Endothelial cell of coronary artery (primary cell): ENCODE measurements around the gene CNOT3. TPM values are rescaled to one million over a fixed set of nuclear protein-coding genes. Genes with fewer than 3 reads are reported as not detected.

ENCODE experiments used
- total RNA-seq: library from RNA; depleted of rRNA; stranded (reverse); fragments of >200 nt; gene quantifications from 2 replicates; pipeline ENCODE4 v1.2.3, GENCODE V29; 2014

The CNOT3 gene
- total RNA-seq, result 11.3 and 11.4 TPM in 2 replicates

DNA sequence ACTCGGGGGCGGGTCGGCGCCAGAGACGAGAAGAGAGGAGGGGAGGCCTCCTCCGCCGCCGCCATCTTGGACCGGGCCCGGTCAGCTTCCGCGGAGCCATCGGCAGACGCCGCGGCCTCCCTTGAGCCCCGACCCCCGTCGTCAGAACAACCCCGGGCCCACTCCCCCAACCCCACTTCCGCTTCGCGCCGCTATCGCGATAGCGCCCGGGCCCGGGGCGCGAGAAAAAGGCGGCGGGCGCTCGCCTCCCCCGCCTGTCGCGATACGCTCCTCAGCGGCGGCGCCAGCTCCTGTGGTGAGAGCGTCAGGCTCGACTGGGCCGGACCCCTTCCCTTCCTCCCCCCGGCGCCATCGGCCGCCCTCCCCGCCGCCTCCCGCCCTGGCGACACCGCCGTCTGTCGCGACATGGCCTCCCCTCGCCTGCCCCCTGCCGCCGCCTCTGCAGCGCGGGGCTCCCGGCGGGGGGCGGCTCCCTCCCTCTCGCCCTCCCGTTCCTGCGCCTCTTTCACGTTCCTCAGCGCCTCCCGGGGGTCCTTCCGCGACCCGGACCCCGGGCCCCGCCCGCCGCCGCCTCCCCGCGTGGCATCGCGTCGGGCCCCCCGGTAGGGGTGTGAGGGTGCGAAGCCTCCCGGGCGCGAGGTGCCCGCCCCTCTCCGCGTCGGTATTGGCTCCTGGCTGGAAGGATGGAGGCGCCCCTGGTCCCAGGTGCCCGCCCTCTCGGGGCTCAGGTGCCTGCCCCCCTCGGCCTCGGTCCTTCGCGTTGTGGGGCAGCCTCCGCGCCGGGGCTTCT lies at the start of gene CNOT3:
Gene CNOT3 (plus strand): TSS at position 64 of the 790 bp plus-strand sequence. CDS start 5,217 bp downstream, outside the sequence.

DNA sequence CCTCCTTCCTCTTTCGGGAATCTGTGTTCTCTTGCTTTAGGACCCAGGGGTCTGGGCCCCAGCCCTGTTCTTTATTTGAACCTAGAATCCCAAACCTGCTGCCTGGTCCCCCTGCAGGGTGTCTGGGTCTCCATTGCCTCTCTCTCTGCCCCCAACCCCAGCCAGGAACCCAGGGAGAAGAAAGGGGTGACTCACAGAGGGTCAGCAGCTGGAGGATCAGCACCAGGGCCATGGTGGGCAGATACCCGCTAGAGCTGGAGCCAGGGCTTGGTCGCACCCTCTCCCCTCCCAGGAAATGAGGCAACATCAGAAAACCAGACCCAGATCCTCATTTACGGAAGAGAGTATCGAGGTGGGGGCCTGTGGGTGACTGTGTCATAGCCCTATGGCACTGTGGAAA lies 37.0 kb upstream of the CNOT3 start, which contains the start of gene OSCAR:
Gene OSCAR (minus strand): TSS at position 243 of the 400 bp plus-strand sequence. CDS start 11 bp downstream, at position 232.

DNA sequence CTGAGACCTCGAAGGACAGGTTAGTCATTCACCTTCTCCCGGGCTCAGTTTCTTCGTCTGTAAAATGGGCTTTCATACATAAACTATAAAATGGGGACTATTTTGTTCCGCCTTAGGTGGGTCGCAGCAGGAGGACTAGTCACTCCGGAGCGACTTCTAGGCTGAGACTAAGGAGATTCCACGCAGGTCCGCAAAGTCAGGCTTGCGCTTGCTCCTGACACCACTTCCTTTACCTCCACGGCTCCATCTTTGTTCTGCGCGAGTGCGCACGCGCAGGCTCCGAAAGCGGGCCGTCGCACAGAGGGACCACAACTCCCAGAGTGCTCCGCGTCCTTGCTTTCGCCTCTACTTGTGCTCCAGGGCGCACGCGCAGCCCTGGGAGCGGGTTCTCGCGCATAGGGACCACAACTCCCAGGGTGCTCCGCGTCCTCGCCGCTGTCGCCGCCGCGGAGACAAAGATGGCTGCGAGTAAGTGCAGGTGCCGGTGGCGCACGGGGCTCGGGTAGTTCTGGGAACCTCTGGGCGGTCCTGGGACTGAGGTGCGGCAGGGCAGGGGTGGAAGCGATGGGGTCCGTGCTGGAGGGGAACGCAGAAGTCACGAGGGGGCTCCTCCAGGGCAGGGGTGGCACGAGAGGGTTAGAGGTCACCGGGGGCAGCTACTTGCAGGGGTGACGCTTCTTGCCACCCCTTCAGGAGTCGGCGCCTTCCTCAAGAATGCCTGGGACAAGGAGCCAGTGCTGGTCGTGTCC lies 35.0 kb upstream of the CNOT3 start, which contains the start of gene NDUFA3:
Gene NDUFA3 (plus strand): TSS at position 435 of the 749 bp plus-strand sequence. CDS start 24 bp downstream, at position 459.

DNA sequence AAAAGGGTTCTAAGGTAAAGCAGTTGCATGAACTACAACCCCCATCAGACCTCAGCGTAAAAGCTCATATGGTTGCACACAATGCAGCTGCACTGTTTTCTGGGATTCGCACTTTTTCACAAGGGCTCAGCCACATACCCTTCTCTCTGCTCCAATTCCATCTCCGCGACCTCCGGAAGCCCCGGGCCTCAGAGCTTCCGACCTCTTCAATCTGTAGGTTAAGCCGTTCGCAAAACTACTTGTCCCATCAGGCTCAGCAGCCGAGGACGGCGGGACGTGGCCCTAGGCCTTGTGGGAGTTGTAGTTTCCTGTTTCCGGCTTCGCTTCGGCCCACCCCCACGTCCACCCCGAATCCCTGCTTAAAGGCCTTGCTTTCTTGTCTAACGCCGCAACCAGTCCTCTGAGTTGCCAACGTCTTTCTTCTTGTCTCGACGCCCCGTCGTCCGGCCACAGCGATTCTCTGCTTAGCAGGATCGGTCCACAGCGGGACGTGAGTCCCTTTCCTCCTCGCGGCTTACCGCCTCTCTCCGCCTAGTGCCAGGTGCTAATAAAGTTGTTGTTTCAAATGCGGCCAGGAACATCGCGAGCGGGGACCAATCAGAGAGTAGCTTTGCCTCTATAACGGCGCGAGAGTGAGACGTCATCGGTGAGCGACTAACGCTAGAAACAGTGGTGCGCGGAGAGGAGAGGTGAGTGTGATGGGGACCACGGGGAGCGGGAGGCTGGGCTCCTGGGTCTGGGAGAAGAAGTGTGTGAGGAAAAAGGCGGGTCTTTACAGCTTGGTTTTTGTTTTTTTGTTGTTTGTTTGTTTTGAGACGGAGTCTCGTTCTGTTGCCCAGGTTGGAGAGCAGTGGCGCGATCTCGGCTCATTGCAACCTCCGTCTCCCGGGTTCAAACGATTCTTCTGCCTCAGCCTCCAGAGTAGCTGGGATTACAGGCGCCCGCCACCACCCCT lies 22.2 kb upstream of the CNOT3 start, which contains the start of the genes PRPF31 and TFPT:
Gene PRPF31 (plus strand): TSS at position 646 of the 955 bp plus-strand sequence. CDS start 2,525 bp downstream, outside the sequence.
Gene TFPT (minus strand): TSS at position 549 of the 955 bp plus-strand sequence. CDS start 388 bp downstream, at position 161.

DNA sequence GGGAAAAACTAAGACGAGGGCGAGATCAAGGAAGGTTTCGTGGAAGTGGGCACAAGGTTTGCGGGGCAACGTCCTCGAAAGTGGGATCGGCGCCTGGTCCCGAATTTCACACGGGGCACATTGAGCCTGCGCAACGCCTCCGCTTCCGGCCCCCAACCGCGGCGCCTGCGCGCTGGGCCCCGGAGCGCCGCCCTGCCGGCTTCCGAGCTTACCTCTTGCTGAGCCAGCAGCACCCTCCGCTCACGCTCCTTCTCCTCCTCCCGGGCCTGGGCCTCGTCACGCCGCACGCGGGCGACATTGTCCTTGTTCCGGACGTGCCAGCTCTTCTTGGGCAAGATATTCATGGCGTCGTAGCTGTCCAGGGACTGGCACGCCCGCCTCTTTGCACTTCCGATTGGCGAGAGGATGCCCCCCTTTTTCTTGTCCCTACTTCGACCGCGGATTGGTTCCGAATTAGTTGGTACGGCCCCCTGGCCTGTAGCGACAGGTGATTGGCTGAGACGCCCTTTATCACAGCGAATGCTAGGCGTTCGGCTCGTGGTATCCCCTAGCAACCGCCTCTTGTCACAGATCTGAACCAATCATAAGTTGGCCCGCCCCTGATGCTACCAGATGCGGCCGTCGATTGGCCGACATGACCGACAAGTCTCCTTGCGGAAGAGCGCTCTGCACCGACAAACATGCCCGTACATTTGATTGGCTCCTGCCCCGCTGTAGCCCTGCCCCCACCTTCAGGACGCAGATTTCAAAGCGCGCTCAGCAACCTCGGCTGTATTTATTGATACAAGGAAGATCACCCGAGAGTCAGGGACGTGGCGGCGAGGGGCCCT lies 22.0 kb downstream of the CNOT3 start, which contains the start of gene LENG1:
Gene LENG1 (minus strand): TSS at position 370 of the 830 bp plus-strand sequence. CDS start 26 bp downstream, at position 344.

DNA sequence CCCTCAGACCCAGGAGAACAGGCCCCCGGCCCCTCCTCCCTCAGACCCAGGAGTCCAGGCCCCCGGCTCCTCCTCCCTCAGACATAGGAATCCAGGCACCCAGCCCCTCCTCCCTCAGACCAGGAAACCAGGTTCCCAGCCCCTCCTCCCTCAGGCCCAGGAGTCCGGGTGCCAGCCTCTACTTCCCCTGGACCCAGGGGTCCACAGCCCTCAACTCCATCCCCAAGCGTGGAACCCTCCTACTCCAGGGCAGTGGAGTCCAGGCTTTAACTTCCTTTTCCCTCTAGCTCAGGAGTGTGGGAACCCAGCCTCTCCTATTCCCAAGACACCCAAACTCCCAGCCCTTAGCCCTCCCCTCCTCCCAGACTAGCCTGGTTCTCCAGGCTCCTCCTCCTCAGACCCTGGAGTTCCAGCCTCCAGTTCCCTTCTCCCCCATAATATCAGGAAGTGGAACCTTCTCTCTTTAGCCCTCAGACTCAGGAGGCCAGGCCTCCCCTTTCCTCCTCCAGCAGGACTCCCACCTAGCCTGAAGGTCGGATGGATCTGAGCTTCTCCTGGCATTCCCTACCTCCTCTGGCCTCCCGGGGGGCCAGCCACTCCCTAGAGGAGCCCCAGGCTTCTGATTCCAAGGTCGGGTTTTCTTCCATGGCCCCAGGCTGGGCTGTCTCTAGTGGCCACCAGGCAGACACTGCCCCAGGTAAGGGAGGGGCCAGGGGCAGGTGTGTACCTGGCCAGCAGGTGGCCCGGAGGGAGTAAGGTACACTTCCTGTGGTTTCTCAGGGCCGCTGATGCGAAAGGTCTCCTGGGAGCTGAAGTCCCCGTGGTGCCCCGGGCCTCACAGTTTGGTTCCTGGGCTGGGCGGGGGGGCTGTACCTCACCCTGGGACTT lies 35.2 kb downstream of the CNOT3 start, which contains the start of gene TMC4:
Gene TMC4 (minus strand): TSS at position 690 of the 888 bp plus-strand sequence. CDS start 43 bp downstream, at position 647.

DNA sequence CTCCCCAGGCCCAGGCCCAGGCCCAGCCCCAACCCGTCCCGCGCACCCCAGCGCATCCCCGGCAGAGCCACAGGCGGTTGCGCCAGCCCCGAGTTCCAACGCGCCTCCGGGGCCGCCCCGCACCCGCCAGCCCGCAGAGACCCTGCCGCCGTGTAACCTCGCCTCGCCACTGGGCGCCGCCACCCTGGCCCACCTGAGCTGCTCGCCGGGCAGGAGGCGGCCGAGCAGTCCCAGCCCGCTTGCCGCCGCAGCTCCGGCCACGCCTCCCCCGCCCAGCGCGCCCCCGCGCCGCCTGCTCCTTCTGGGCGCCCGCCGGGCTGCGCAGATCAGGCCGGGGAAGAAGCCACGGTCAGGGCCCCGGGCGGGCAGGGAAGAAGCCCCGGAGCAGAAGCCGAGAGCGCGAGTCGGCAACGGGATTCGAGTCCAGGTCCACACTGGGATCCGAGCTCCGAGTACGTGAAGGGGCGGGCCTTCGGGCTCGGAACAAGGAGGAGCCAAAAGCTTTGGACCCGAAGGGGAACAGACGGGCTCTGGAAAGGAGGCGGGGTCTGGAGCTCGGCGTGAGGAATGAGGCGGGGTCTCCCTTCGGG lies 51.7 kb downstream of the CNOT3 start, which contains the start of gene MBOAT7:
Gene MBOAT7 (minus strand): TSS at position 436 of the 590 bp plus-strand sequence. CDS start 1,072 bp downstream, outside the sequence.

DNA sequence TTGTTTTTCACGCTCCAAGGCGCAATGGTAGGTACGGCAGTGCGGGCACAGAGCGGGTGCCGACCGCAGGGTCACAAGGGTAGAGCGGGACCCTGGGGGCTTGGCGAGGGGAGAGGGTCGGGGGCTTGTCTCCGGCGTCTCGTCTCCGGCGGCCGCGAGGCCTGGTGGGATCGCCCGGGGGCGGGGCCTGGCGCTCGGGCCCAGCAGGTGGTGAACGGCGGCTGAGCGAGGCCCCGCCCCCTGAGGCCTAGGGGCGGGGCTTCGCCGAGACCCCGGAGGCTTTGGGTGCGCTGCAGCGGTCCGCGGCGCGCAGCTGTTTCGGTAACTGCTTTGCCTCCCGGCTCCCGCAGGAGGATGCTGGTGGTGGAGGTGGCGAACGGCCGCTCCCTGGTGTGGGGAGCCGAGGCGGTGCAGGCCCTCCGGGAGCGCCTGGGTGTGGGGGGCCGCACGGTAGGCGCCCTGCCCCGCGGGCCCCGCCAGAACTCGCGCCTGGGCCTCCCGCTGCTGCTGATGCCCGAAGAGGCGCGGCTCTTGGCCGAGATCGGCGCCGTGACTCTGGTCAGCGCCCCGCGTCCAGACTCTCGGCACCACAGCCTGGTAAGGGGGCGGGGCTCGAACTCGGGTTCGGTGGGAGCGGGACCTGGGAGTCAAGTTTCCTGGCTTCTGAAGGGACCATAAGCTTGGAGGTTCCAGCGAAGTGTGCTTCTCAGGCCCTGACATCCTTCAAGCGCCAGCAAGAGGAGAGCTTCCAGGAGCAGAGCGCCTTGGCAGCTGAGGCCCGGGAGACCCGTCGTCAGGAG lies 53.6 kb downstream of the CNOT3 start, which contains the start of gene TSEN34:
Gene TSEN34 (plus strand): TSS at position 298 of the 800 bp plus-strand sequence. CDS start 57 bp downstream, at position 355.

Other genes starting within 250 kb of the CNOT3 start
- 0.18 and 0.38 TPM in 2 replicates for gene CACNG7, start 228.5 kb upstream of the CNOT3 start, total RNA-seq
- 1.7 and 3.6 TPM in 2 replicates for gene CACNG8, start 174.8 kb upstream of the CNOT3 start, total RNA-seq
- 1.6 and 3.3 TPM in 2 replicates for gene CACNG6, start 146.1 kb upstream of the CNOT3 start, total RNA-seq
- gene VSTM1, start 73.9 kb upstream of the CNOT3 start, total RNA-seq, result not detected in 2 replicates
- gene TARM1, start 56.4 kb upstream of the CNOT3 start, total RNA-seq, result not detected in 2 replicates
- 0.19 TPM in 1 of 2 replicates, not detected in the other for gene OSCAR, start 37.0 kb upstream of the CNOT3 start, total RNA-seq
- gene NDUFA3, start 34.9 kb upstream of the CNOT3 start, total RNA-seq, result 15.0 and 18.3 TPM in 2 replicates
- 23.1 and 28.9 TPM in 2 replicates for gene TFPT, start 22.1 kb upstream of the CNOT3 start, total RNA-seq
- 68.6 and 74.4 TPM in 2 replicates for gene PRPF31, start 22.0 kb upstream of the CNOT3 start, total RNA-seq
- gene LENG1, start 22.0 kb downstream of the CNOT3 start, total RNA-seq, result 6.9 and 7.9 TPM in 2 replicates
- gene TMC4, start 35.4 kb downstream of the CNOT3 start, total RNA-seq, result not detected in 2 replicates
- gene MBOAT7, start 51.8 kb downstream of the CNOT3 start, total RNA-seq, result 38.2 and 50.6 TPM in 2 replicates
- gene TSEN34, start 53.5 kb downstream of the CNOT3 start, total RNA-seq, result 38.1 and 44.1 TPM in 2 replicates
- gene RPS9, start 63.1 kb downstream of the CNOT3 start, total RNA-seq, result 2,394 and 3,413 TPM in 2 replicates
- gene LILRB3, start 85.2 kb downstream of the CNOT3 start, total RNA-seq, result not detected in 2 replicates
- gene LILRA6, start 105.0 kb downstream of the CNOT3 start, total RNA-seq, result not detected in 2 replicates
- gene LILRB5, start 119.5 kb downstream of the CNOT3 start, total RNA-seq, result not detected in 2 replicates
- gene LILRB2, start 143.3 kb downstream of the CNOT3 start, total RNA-seq, result not detected in 2 replicates
- not detected in 2 replicates for gene LILRA5, start 175.4 kb downstream of the CNOT3 start, total RNA-seq
- not detected in 2 replicates for gene LILRA4, start 201.4 kb downstream of the CNOT3 start, total RNA-seq
- gene LAIR1, start 227.2 kb downstream of the CNOT3 start, total RNA-seq, result not detected in 2 replicates